Suprapubic skin (tissue), 4 donors: ENCODE measurements around the gene JSRP1. TPM values are rescaled to one million over a fixed set of nuclear protein-coding genes. Genes with fewer than 3 reads are reported as not detected.

Experiments used
- DNase-seq, 2 donors: peaks; one replicate each; pipeline ENCODE4 v3.0.0-alpha.2; 2019; ENCODE audit warnings: low spot score in 2 of 2
- H3K27ac ChIP-seq: fragments of 200-600 bp; sonication (generic); one replicate; pipeline ENCODE4 v1.5.1; 2019
- H3K27me3 ChIP-seq: fragments of 200-600 bp; sonication (generic); one replicate; pipeline ENCODE4 v1.5.1; 2019
- H3K36me3 ChIP-seq: fragments of 200-600 bp; sonication (generic); one replicate; pipeline ENCODE4 v1.5.1; 2019
- H3K4me1 ChIP-seq: fragments of 200-600 bp; sonication (generic); one replicate; pipeline ENCODE4 v1.5.1; 2019
- H3K4me3 ChIP-seq: fragments of 200-600 bp; sonication (generic); one replicate; pipeline ENCODE4 v1.5.1; 2019; ENCODE audit warnings: mild to moderate bottlenecking
- H3K9me3 ChIP-seq: fragments of 200-600 bp; sonication (generic); one replicate; pipeline ENCODE4 v1.5.1; 2019
- CTCF ChIP-seq, 2 donors: fragments of 200-600 bp in 1 of 2; fragments of 450-650 bp in 1 of 2; sonication (generic) in 1 of 2; IDR thresholded peaks; one replicate each; pipeline ENCODE4 v1.5.1; 2016 to 2019; ENCODE audit warnings: antibody characterized with exemption in 2 of 2, mild to moderate bottlenecking in 1 of 2, moderate library complexity in 1 of 2
- EP300 ChIP-seq: sonication (generic); formaldehyde crosslinking; IDR thresholded peaks from one replicate; pipeline ENCODE4 v1.6.1; 2017; ENCODE audit warnings: antibody characterized with exemption
- POLR2A ChIP-seq, 2 donors: fragments of 450-650 bp; IDR thresholded peaks; one replicate each; pipeline ENCODE4 v1.6.1; 2017; ENCODE audit warnings: antibody characterized with exemption in 2 of 2, mild to moderate bottlenecking in 2 of 2, moderate library complexity in 2 of 2
- POLR2AphosphoS5 ChIP-seq, 3 donors: sonication (generic); formaldehyde crosslinking; IDR thresholded peaks; one replicate each; pipeline ENCODE4 v1.6.1; 2017; ENCODE audit warnings: antibody characterized with exemption in 3 of 3
- WGBS: methylation state at CpG from one replicate; pipeline ENCODE4 v1.1.5; 2018; 5-methylcytosine and 5-hydroxymethylcytosine counted together
- total RNA-seq, 4 donors: library from RNA; depleted of rRNA; stranded (reverse); fragments of >200 nt; gene quantifications; one replicate each; pipeline ENCODE4 v1.1.0, GENCODE V29; 2016

JSRP1 gene
- total RNA-seq, 4 donors from 2014 or later, result not detected

DNA sequence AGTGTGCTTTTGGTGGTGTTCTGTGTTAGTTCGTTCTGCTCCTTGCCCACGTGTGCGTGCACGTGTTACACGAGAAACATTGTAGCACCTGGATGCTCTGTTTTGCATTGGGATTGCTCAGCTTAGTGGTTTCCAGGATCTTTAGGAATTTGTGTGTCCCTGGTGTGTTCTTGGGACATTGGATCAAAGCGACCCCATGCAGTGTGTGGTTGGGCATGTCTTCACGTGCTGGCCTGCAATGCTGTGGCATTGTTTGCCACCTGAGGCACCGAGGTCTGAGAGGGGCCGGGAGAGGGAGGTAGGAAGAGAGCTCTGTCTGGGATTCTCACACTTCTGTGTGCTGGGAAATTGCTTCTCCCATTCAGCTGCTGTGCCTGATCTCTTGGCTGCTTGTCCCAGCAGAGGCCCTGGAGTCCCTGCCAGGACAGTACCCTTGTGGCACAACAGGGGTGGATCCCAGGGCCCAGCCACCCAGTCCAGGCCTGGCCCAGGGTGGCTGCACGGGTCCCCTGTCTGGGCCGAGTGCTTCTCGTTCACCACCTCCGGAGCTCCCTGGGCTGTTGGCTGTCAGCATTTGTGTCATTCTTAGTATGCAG, 31.4 kb downstream of the JSRP1 start:
- Histone ChIP-seq H3K27ac (no peak overlapping the region), H3K27me3 (no peaks in the 10 kb centered on the region), H3K36me3 (peaks cover 93% of the 10 kb centered on the region), H3K4me1 (peaks cover 32% of the 10 kb centered on the region), H3K4me3 (no peak overlapping the region), H3K9me3 (no peaks in the 10 kb centered on the region)
- TF ChIP-seq POLR2A (IDR thresholded peaks at IDR 0.05) (no peak), EP300 (no peak), CTCF (IDR thresholded peaks at IDR 0.05) (no peak), POLR2AphosphoS5 (IDR thresholded peaks at IDR 0.05) (no peak)
- 79% methylated on average over 12 of the region's 13 CpGs for WGBS
- no peak for DNase-seq

GRCh38 chr19:2223959-2224358, 32.3 kb downstream of the JSRP1 start:
- no peaks in the 10 kb centered on the region for H3K9me3 ChIP-seq
- H3K4me3 ChIP-seq, result no peak overlapping the region
- no peaks in the 10 kb centered on the region for H3K27me3 ChIP-seq
- peaks cover 24% of the 10 kb centered on the region for H3K4me1 ChIP-seq
- WGBS, result 90% methylated on average over 14 of the region's 14 CpGs
- H3K36me3 ChIP-seq, result peaks cover 94% of the 10 kb centered on the region
- no peak overlapping the region for H3K27ac ChIP-seq
- TF ChIP-seq CTCF (IDR thresholded peaks at IDR 0.05), result no peak
- no peak for TF ChIP-seq EP300
- TF ChIP-seq POLR2AphosphoS5 (IDR thresholded peaks at IDR 0.05), result no peak
- TF ChIP-seq POLR2A (IDR thresholded peaks at IDR 0.05), result no peak
- no peak for DNase-seq

GRCh38 chr19:2223391-2223790, 32.8 kb downstream of the JSRP1 start:
- no peak for TF ChIP-seq CTCF (IDR thresholded peaks at IDR 0.05)
- TF ChIP-seq POLR2AphosphoS5 (IDR thresholded peaks at IDR 0.05), result no peak
- no peak for TF ChIP-seq POLR2A (IDR thresholded peaks at IDR 0.05)
- TF ChIP-seq EP300, result no peak
- Histone ChIP-seq H3K4me3 (no peak overlapping the region), H3K36me3 (peaks cover 94% of the 10 kb centered on the region), H3K4me1 (peaks cover 19% of the 10 kb centered on the region), H3K27ac (no peak overlapping the region), H3K27me3 (no peaks in the 10 kb centered on the region), H3K9me3 (no peaks in the 10 kb centered on the region)
- WGBS, result 94% methylated on average over 11 of the region's 18 CpGs
- no peak for DNase-seq

GRCh38 chr19:2221918-2222317, 34.3 kb downstream of the JSRP1 start:
- WGBS, result 92% methylated on average over 12 of the region's 20 CpGs
- Histone ChIP-seq H3K36me3 (peaks cover 97% of the 10 kb centered on the region), H3K4me3 (no peak overlapping the region), H3K9me3 (no peaks in the 10 kb centered on the region), H3K27me3 (no peaks in the 10 kb centered on the region), H3K4me1 (peaks cover 5% of the 10 kb centered on the region), H3K27ac (no peak overlapping the region)
- DNase-seq, result no peak
- TF ChIP-seq EP300, result no peak
- no peak for TF ChIP-seq POLR2AphosphoS5 (IDR thresholded peaks at IDR 0.05)
- TF ChIP-seq POLR2A (IDR thresholded peaks at IDR 0.05), result no peak
- no peak for TF ChIP-seq CTCF (IDR thresholded peaks at IDR 0.05)

DNA sequence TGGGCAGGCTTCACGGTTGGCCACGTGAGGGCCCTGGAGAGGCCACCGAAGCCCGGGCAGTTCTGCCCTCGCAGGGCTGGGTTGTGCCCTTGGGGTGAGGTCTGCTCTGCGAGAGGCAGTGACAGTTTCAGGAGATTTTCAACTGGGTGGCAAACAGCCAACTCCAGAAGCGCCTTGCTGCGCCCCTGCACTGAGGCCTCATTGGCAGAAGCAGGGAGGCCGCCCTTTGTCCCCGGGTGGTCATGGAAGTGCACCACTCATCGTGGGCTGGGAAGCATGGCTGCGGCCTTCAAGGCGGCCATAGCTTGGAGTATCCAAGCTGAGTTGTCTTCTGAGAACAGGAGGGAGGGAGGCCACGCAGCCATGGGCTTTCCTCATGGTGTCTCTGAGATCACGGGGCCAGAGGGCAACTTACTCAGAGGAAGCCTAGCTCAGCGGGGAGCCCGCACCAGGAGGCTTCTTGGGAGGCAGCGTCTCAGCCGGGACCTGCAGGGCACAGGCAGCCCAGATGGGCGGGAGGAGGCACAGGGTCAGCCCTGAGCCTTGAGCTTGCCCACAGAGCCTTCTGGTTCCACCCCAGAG, 34.9 kb downstream of the JSRP1 start:
- no peak for DNase-seq
- H3K4me1 ChIP-seq, result peaks cover 5% of the 10 kb centered on the region
- peaks cover 97% of the 10 kb centered on the region for H3K36me3 ChIP-seq
- H3K27me3 ChIP-seq, result no peaks in the 10 kb centered on the region
- H3K27ac ChIP-seq, result no peak overlapping the region
- H3K9me3 ChIP-seq, result no peaks in the 10 kb centered on the region
- WGBS, result 96% methylated on average over 6 of the region's 20 CpGs
- no peak overlapping the region for H3K4me3 ChIP-seq
- TF ChIP-seq POLR2AphosphoS5 (IDR thresholded peaks at IDR 0.05), result no peak
- no peak for TF ChIP-seq CTCF (IDR thresholded peaks at IDR 0.05)
- TF ChIP-seq EP300, result no peak
- TF ChIP-seq POLR2A (IDR thresholded peaks at IDR 0.05), result no peak
